ENCODE data around the gene HMOX2. TPM values are rescaled to one million over a fixed set of nuclear protein-coding genes. Genes with fewer than 3 reads are reported as not detected.
A peak's percentile ranks its signal among the peaks of the same experiment; 100 is the strongest.

HMOX2 gene
- total and polyA plus RNA-seq, 2 of the 13 experiments (the other 11 are each of a cell fraction or from before 2014, with no cell fraction given): 60.3 to 70.4 TPM

- no peak; the same call in 1 of the 2 replicates for TF ChIP-seq CSRNP1 (CRISPR knock-in tag; IDR thresholded peaks at IDR 0.05)
- TF ChIP-seq ZNF792 (CRISPR knock-in tag; IDR thresholded peaks at IDR 0.05): 0 out of 2 replicates have a peak, but pooled peaks have one; percentile 24
- TF ChIP-seq ZNF775 (CRISPR knock-in tag; IDR thresholded peaks at IDR 0.05; ENCODE audit: borderline replicate concordance): no peak; the same call in 1 of the 2 replicates
- 0 out of 2 replicates have a peak, but pooled peaks have one; percentile 68 for TF ChIP-seq ZNF383 (CRISPR knock-in tag; IDR thresholded peaks at IDR 0.05; ENCODE audit: borderline replicate concordance)
- TF ChIP-seq TMF1 (CRISPR knock-in tag; IDR thresholded peaks at IDR 0.05; ENCODE audit: low read depth): no peak
- no peak for TF ChIP-seq TAF15 (IDR thresholded peaks at IDR 0.05; ENCODE audit: low read depth, low read length, poor library complexity, severe bottlenecking)
- TF ChIP-seq ZNF496 (CRISPR knock-in tag; IDR thresholded peaks at IDR 0.05; ENCODE audit: insufficient replicate concordance): no peak
- no peak for TF ChIP-seq BCLAF1 (IDR thresholded peaks at IDR 0.05)
- TF ChIP-seq ZNF12 (CRISPR knock-in tag; IDR thresholded peaks at IDR 0.05): peak; percentile 71; the same call in 1 of the 2 replicates
- TF ChIP-seq ZSCAN25 (CRISPR knock-in tag; IDR thresholded peaks at IDR 0.05): no peak; the same call in 1 of the 2 replicates
- no peak for TF ChIP-seq MZF1 (CRISPR knock-in tag; IDR thresholded peaks at IDR 0.05; ENCODE audit: borderline replicate concordance)
- TF ChIP-seq ZNF331 (CRISPR knock-in tag; IDR thresholded peaks at IDR 0.05): no peak
- TF ChIP-seq GTF3A (CRISPR knock-in tag; conservative IDR thresholded peaks at IDR 0.05): 0 out of 2 replicates have a peak, but pooled peaks have one; percentile 17
- TF ChIP-seq ZBTB40 (IDR thresholded peaks at IDR 0.05): no peak
- TF ChIP-seq ZBTB40 (CRISPR knock-in tag; IDR thresholded peaks at IDR 0.05): peak; percentile 63
These were observed 14.7 kb upstream of the HMOX2 start (continued) for GRCh38 chr16:4461250-4462085.
